ENCODE data around the gene DLK2.

DNA sequence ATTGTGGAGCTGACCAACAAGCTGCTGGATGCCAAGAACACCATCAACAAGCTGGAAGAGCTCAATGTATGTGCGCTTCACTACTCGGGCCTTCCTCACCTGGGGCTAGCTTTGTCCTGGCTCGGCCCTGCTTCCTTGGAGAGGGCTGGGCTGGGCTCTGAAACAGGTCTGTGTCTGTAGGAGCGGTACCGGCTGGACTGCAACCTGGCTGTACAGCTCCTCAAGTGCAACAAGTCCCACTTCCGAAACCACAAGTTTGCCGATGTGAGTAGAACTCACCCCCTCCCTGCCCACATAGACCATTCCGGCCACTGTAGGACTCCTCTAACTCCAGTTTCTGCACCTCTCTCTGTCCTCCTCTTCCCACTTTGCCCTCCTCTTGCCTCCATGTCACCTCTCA, 48.1 kb upstream of the DLK2 start:
- TF ChIP-seq EGR1 (IDR thresholded peaks at IDR 0.05; ENCODE audit: low read depth), result no peak
- TF ChIP-seq POLR2A (IDR thresholded peaks at IDR 0.05; ENCODE audit: borderline replicate concordance, extremely low read depth, insufficient read depth, insufficient read length), result no peak
- TF ChIP-seq, protein P1, sequence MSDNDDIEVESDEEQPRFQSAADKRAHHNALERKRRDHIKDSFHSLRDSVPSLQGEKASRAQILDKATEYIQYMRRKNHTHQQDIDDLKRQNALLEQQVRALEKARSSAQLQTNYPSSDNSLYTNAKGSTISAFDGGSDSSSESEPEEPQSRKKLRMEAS (IDR thresholded peaks at IDR 0.05), result no peak
- no peak for TF ChIP-seq TCF7L2 (IDR thresholded peaks at IDR 0.05; ENCODE audit: borderline replicate concordance, extremely low read depth, insufficient read depth, insufficient read length)

All from HCT116 (cell line).